NCI-H1105 (cell line): ENCODE data around the gene BCL6B.

Experiments
- DNase-seq: peaks from one replicate; lab custom pipeline; 2025; lab: John Stamatoyannopoulos, UW

Gene BCL6B

DNA sequence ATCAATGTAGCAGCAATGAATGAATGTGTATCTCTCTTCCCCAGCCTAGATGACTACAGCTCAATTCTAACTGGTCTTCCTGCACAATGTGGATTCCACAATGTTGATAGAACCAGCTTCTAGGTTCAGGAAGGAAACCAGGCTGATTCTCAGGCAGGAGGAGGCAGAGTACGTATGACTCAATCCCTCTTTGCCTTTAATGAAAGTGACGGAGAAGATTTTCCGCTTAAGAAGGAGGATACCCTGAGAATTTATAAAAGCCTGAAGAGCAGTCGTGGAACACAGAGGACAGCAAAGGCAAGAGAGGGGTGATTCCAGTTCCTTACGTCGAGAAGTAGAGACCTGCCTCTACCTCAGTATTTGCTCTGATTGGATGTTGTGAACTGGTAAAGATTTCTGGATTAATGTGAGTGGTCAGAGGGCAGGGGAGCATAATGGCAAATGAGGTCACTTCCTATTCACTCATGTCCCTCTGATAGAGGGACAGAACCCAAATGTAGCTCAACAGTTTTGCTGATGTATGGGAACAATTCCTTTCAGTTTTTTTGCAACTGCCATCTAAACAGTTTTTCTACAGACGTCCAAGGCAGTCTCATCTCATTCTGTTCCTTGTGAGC is 36.1 kb downstream of the BCL6B start:
- no peak for DNase-seq

DNA sequence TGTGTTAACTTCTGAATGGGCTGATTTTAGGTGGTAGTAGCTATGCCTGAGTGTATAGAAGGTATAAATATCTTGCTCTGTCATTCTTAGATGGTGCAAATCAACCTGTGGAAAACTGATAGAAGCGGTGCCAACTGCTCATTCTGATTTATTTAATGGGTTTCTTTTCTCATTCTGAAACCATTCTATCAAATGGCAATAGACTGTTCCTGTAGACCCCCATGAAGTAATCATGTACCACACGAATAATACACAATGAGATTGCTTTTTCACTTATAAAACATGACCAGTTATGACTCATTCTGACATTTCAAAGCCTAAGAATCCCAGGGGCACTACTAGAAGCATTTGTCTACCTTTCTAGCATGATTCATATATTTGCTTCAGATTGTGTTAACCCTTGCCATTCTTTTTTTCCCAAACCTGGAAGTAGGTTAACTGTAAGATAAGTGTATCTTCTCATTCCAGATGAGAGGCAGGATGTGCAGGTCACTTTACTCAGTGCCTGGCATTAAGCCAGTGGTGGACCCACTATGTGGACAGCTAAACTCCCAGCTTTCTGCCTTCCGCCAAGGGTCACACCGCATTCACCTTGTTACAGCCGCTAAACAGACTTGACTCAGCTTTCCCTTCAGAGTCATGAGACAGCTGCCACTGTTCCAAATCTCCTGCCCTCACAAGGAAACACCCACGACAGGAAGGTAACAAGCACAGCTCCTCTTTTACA is 37.5 kb downstream of the BCL6B start:
- DNase-seq = no peak

DNA sequence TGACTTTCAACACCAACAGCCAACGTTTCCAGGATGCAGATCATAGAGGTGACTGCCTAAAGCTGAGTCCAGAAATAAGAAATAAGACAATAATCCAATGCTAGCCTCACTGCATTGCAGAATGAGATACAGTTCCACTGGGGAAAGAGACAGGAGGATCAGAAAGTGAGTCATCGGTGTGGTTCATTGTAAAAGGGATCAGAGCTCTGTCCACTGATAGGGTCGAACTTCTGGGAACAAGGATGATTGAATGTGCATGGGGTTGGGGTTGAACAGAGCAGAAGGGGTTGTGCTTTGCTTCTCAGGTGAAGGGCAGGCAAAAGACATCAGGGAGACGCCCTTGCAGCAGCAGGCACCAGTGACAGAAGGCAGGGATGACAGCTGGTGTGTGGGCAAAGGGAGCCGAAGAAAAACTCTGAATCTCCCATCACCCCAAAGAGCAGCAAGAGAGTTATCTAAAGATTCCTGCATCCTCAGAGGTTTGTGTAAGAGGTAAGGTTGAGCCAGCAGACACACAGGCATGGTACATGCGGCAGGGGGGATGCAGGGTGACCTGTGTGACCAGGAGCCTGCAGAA is 40.8 kb downstream of the BCL6B start:
- DNase-seq = no peak

DNA sequence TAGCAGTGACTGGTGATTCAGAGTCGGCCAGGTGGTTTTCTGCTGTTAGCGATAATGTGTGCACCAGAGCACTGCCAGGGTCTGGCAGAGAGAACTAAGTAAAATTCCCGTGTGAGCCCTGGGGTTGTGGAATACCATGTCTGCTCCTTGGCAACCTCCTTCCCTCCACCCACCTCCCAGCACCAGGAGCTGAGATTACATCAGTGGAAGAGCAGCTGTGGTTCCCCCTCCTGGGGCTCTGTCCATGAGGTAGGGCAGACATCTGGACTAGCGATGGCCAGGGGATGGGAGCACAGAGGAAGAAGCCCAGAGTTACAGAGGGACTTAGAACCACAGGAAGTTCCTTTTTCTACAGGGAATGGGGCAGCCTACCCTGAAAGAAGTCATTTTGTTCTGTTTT is 41.4 kb downstream of the BCL6B start:
- DNase-seq = no peak

DNA sequence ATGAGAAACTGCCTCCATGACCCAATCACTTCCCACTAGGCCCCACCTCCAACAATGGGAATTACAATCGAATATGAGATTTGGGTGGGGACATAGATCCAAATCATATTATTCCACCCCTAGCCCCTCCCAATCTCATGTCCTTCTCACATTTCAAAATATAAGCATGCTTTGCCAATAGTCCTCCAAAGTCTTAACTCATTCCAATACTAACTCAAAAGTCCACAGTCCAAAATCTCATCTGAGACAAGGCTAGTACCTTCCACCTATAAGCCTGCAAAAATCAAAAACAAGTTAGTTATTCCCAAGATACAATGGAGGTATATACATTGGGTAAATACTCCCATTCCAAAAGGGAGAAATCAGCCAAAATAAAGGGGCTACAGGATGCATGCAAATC is 44.3 kb downstream of the BCL6B start:
- DNase-seq = no peak

DNA sequence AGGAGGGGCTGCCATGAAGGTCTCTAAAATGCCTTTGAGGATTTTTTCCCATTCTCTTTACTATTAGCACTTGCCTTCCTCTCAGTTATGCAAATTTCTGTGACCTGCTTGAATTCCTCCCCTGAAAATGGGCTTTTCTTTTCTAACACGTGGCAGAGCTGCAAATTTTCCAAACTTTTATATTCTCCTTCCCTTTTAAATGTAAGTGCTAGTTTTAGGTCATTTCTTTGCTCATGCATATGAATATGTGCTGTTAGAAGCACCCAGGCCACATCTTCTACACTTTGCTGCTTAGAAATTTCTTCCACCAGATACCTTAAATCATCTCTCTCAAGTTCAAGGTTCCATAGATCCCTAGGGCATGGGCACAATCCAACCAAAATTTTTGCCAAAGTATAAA is 45.4 kb downstream of the BCL6B start:
- no peak for DNase-seq

DNA sequence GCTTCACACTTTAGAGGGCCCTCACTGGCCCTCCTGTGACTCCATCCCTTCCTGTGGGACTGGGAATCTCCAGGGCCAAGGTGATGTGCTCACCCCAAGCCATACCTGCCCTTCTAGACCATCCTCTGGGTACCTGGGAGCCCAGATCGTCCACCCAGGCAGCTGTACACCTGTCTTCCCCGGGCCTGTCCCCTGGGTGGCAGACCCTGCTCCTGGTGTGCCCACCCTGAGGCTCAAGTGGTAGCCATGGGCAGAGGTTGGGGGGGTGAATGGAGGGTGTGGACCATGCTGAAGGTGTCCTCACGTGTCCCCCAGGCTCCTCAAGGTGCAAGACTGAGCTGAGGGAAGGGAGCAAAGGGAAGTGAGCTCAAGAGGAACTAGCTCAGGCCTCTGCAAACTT is 47.9 kb downstream of the BCL6B start:
- DNase-seq = no peak

DNA sequence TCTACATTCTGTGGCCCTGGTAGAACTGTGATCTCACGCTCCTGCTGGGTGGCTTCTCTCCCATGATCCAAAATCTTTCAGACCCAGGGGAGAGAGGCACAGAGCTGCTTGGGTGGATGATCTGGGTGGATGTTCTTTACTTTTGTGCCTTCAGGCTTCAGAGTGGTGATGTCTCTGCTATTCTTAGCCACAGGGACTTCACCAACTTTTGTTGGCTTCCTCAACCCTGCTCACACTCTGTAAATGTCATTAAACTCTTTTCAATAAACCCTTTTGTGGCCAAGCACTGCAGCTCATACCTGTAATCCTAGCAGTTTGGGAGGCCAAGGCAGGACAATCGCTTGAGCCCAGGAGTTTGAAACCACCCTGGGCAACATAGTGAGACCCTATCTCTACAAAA is 49.6 kb downstream of the BCL6B start:
- no peak for DNase-seq

DNA sequence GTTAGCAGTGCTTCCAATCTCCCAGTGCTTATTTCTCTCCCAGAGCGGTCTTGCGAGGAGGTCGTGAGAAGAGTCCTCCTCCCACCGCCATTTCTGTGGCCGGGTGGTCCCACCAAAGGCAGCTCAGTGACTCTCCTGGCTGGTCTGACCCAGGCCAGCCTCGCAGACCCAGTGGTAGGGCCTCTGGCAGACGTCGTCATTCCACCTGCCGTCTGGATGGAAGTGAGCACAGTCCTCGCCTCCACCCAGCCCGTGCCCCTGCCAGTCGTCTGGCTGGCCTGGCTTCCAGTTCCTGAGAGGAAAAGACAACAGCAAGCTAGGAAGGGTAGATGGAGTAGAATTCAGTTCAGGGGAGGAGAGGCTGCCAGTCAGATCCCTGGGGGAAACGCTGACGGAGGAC is 52.1 kb downstream of the BCL6B start:
- no peak for DNase-seq

DNA sequence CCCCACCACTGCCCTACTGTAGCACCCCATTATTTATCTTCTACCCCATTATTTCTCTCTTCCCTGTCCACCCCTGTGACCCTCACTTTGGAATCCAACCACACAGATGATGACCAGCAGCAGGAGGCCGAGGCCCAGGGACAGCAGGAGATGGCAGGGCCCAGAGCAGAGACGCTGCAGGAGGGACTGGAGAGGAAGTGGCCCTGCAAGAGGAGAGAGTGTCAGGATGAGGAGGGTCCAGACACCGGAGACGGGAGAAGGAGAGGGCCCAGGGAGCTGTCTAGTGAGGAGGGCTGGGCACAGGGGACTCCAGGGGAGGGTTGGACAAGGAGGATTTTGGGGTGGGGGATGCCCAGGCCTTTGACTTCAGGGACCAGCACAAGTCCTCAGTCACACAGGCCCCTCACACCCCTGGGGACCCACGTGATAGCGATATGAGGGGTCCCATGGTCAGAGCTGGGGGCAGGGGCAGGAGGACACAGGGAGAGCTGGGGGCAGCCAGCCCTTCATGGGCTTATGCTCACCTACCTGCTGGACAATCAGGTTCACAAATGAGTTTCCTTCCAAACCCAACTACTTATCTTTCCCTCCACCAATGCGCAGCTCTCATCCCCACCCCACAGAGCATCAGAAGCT is 55.2 kb downstream of the BCL6B start:
- DNase-seq = no peak

DNA sequence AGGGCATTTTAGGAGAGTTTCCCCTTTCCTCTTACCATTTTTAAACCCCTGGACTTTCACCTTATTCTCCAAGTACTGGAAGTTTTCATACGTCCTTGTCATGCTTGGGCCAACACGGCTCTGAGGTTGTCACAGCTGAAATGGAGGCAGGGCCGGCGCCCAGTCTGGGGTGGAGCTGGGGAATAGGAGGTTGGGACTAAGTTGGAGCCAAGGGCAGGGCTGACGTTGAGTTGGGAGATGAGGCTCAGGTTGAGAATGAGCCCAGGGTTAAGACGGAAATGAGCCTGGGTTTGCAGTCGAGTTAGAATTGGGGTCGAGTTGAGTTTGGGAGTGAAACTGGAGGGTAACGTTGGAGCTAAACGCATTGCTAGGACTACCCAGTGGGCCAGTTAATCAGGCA is 55.9 kb downstream of the BCL6B start:
- DNase-seq = no peak
